Measurements from ENCODE around the gene GNRH2.

GNRH2 gene

DNA sequence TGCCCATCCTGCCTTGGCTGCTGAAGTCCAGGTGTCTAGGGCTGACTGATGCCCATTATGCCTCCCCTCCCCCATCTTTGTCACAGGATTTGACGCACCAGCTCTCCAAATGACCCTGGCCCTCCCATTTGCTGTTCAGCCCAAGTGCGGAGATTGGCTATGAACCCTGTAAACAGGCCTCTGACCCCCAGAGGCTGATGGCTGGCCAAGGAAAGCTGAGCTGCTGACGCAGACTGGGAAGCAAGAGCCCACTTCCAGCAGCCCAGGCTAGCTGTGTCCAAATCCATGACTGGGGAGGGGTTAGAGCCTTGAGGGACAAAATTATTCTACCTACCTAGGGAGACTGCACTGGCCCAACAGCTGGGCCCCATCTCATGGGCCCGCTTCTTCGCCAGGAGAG lies 797 bp upstream of the GNRH2 start:
- DNase-seq (ENCODE audit: low spot score), result no peak

DNA sequence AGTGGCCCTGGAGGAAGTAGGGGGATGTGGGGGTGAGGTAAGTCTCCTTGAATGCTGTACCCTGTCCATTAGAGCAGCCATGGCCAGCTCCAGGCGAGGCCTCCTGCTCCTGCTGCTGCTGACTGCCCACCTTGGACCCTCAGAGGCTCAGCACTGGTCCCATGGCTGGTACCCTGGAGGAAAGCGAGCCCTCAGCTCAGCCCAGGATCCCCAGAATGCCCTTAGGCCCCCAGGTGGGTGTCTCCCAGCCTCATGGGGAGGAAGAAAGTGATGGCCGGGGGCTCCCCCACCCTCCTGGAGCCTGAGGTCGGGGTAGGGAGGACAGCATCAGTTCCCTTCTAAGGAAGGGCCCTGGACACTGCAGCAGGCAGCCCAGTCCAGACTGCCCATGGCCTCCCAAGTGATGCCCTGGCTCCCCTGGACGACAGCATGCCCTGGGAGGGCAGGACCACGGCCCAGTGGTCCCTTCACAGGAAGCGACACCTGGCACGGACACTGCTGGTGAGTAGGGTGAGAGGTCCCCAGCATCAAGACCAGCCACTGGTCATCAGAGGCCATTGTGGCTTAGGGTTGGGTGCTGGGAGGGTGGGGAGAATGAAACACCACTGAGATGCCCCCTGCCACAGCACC lies 1.0 kb downstream of the GNRH2 start:
- DNase-seq (ENCODE audit: low spot score), result no peak
- TF ChIP-seq, protein P1, sequence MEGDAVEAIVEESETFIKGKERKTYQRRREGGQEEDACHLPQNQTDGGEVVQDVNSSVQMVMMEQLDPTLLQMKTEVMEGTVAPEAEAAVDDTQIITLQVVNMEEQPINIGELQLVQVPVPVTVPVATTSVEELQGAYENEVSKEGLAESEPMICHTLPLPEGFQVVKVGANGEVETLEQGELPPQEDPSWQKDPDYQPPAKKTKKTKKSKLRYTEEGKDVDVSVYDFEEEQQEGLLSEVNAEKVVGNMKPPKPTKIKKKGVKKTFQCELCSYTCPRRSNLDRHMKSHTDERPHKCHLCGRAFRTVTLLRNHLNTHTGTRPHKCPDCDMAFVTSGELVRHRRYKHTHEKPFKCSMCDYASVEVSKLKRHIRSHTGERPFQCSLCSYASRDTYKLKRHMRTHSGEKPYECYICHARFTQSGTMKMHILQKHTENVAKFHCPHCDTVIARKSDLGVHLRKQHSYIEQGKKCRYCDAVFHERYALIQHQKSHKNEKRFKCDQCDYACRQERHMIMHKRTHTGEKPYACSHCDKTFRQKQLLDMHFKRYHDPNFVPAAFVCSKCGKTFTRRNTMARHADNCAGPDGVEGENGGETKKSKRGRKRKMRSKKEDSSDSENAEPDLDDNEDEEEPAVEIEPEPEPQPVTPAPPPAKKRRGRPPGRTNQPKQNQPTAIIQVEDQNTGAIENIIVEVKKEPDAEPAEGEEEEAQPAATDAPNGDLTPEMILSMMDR (IDR thresholded peaks at IDR 0.05; ENCODE audit: extremely low read depth, missing control alignments), result no peak

More for the DNA sequence above, 797 bp upstream of the GNRH2 start:
- TF ChIP-seq, protein P1 (IDR thresholded peaks at IDR 0.05; ENCODE audit: extremely low read depth, missing control alignments), result no peak

DNA sequence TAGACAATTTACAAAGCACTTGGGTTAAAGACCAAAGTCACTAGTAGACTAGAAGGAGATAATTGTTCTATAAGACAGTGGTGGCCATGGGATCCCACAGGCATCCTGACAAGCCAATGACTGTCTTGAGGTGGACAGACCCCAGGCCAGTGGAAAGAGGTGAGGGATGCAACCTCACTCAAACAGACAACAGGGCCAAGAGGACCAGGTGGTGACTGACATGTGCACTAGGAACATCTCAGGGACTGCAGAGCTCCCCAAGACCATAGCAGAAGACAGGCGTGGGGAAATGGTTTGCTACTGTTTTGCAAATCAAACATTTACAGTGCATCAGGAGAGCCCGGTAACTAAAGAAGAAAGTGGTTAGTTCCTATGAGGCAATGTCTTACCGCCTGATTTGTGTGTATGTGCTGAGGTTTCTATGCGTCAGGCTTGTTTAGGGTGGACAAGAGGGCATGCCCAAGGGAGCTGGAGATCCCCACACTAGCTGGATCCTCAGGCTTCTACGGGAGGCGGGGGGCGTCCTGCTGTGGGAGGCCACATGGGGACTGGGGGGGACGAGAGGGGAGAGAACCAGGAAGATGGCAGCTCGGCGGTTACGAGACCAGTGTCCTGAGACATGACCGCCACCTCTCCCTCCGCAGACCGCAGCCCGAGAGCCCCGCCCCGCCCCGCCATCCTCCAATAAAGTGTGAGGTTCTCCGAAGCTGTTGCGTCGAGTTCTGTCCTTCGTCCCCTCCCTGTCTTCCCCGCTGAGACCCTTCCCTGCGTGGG lies 1.8 kb downstream of the GNRH2 start:
- TF ChIP-seq, protein P1 (IDR thresholded peaks at IDR 0.05; ENCODE audit: extremely low read depth, missing control alignments), result no peak
- peak; percentile 88 for DNase-seq (ENCODE audit: low spot score)

DNA sequence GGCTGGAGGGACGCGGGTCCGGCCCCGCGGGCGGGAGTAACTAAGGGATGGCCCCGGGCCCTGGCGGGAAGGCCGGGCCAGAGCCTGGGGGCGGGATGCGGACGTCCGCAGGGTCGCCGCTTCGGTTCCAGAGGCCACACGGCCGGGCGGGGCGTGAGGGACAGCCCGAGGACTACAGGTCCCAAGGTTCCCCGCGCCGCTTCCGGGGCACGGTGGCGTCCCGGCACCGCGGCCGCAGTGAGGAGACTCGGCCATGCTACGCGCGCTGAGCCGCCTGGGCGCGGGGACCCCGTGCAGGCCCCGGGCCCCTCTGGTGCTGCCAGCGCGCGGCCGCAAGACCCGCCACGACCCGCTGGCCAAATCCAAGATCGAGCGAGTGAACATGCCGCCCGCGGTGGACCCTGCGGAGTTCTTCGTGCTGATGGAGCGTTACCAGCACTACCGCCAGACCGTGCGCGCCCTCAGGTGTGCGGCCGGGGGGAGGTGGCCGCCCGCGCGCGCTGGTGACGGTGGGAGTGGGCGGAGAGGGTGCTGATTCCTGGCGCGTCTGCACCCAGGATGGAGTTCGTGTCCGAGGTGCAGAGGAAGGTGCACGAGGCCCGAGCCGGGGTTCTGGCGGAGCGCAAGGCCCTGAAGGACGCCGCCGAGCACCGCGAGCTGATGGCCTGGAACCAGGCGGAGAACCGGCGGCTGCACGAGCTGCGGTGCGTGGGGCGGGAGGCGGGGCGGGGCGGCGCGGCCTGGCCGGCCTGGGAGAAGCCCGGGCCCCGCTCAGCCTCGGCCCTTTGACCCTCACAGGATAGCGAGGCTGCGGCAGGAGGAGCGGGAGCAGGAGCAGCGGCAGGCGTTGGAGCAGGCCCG lies 2.6 kb downstream of the GNRH2 start, which contains the start of gene MRPS26:
TSS of gene MRPS26 (plus strand) at position 237 of the 861 bp plus-strand sequence. CDS start at position 254, 17 bp downstream.
- DNase-seq (ENCODE audit: low spot score), result peak; percentile 97
- TF ChIP-seq, protein P1 (IDR thresholded peaks at IDR 0.05; ENCODE audit: extremely low read depth, missing control alignments), result no peak

DNA sequence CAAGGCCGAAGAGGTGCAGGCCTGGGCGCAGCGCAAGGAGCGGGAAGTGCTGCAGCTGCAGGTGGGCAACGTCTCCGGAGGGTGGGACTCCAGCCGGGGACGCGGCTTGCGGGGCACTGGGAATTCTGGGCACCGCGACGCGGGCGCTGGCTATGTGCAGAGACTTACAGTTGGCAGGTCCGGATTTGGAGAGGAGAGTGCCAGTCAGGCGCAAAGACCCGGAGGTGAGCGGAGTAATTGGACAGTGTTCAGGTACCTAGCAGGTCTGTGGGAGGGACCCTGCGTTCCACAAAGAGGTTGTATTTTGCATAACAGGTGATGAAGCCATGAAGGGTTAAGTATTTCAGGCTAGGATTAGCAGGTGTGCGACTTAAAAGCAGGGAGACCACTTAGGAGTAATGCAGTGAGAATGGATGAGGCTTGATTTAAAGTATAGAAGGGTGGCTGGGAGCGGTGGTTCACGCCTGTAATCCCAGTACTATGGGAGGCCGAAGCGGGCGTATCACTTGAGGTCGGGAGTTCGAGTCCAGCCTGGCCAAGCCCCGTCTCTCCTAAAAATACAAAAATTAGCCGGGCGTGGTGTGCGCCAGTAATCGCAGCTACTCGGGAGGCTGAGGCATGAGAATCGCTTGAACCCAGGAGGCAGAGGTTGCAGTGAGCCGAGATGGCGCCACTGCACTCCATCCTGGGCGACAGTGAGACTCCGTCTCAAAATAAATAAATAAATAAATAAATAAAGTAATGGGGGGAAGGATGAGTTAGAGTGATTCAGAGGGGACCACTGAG lies 3.4 kb downstream of the GNRH2 start:
- no peak for DNase-seq (ENCODE audit: low spot score)
- TF ChIP-seq, protein P1 (IDR thresholded peaks at IDR 0.05; ENCODE audit: extremely low read depth, missing control alignments), result no peak

DNA sequence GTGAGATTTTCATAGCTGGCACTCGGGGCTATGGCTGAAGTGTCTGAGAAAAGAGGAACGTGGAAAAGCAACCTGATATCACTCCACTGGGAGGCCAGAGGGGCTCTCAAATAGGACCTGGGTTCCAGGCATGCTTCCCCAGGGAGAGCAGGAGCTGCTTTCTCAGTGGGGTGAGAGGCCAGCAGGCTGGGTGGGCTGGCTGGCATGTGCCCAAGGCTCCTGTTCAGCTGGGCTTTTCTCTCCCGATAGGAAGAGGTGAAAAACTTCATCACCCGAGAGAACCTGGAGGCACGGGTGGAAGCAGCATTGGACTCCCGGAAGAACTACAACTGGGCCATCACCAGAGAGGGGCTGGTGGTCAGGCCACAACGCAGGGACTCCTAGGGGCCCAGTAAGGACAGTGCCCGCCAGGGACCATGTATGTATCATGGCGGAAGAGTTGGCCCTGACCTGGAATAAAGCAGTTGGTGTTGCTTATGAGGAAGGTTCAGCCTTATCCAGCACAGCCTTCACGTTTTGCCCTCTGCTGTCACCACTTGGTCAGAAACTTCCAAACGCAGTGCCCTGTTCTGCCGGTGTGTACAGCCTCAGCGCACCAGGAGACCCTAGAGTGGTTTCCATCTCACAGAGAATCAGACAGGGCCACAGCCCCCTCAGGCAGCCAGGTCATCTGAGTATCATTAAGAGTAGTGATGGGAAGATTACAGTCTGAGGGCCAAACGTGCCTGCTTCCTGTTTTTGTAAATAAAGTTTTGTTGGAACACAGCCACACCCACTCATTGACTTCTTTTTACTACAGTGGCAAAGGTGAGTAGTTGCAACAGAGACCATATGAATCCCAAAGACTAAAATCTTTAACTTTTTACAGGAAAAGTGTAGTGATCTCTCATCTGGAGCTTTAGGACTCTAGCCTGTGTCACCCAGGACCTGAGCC lies 4.3 kb downstream of the GNRH2 start:
- no peak for DNase-seq (ENCODE audit: low spot score)
- TF ChIP-seq, protein P1 (IDR thresholded peaks at IDR 0.05; ENCODE audit: extremely low read depth, missing control alignments), result no peak

All from GM20000 (cell line).